Caki2 (cell line): ENCODE measurements around the gene RAP1B. TPM values are rescaled to one million over a fixed set of nuclear protein-coding genes. Genes with fewer than 3 reads are reported as not detected.
"Not testable (repeated sequence)": the region's sequence is repeated elsewhere in the genome, so short reads cannot be mapped to it uniquely, and the experiment has no call there.

Experiments used
- DNase-seq: peaks from one replicate; pipeline ENCODE4 v3.0.0-alpha.2; 2015; ENCODE audit warnings: low read depth
- in situ Hi-C: cut with HindIII; loops from 2 replicates; pipeline ENCODE4 v1.10.0; 2016; ENCODE audit warnings: low sequenced_read_pairs, low pct_unique_long_range_greater_than_20kb, mixed read lengths
- total RNA-seq: library from RNA; depleted of rRNA; stranded (reverse); fragments of >200 nt; shearing (Covaris generic); gene quantifications from 2 replicates; pipeline ENCODE4 v1.2.3, GENCODE V29; 2014; ENCODE audit warnings: low replicate concordance

Gene RAP1B
- total RNA-seq, 1 experiment from 2014 or later: 498 TPM

DNA sequence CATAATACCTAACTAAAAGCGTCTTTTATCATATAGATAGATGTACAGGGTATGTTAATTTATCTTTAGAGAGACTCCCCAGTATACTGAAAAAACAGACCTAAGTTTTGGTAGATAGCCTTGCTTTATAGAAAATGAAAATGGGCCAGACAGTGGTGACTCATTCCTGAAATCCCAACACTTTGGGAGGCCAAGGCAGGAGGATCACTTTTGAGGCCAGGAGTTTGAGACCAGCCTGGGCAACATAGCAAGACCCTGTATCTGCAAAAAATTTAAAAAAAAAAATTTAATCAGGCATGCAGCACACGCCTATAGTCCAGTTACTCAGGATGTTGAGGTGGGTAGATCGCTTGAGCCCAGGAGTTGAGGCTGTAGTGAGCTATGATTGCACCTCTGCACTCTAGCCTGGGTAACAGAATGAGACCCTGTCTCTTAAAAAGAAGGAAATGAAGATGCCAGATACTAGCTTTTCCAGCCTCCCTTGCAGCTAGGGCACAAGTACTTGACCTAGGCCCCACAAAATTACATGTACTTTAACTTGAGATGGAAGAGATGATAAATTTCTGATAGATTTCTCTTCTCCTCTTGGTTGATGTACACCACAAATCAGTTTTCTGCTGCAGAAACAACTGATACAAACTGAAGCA, 17.1 kb downstream of the RAP1B start:
- no peak for DNase-seq
- in situ Hi-C loops: no loop called here

DNA sequence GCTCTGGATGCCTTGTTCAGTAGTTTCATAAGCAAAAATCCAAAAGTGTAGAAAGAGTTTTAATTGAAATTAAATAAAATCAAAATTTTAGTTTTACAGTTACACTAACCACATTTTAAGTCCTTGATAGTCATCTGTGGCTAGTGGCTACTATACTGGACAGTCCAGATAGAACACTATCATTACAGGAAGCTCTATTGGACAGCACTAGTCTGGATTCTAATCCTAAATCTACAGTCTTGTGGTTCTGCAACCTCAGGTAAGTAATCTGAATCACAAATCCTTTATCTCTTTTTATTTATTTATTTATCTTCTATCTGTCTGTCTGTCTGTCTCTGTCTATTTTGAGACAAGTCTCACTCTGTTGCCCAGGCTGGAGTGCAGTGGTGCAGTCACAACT, 18.0 kb downstream of the RAP1B start:
- no peak for DNase-seq
- in situ Hi-C loops: no loop called here

DNA sequence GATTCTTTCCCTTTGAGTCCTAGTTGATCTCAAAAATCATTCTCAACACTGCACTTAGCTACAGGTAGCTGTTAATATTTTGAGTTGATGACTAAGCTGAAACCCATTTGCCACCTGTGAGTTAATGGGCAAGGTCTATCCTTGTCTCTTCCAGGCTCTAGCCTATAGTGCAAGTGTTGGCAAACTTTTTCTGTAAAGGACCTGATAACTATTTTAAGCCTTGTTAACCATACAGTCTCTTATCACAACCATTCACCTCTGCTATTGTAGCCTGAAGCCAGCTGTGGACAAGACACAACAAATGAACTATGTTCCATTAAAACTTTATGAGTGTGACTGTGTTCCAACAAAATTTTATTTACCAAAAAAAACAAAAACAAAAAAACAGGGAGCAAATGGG, 19.4 kb downstream of the RAP1B start:
- in situ Hi-C loops: no loop called here
- no peak for DNase-seq

DNA sequence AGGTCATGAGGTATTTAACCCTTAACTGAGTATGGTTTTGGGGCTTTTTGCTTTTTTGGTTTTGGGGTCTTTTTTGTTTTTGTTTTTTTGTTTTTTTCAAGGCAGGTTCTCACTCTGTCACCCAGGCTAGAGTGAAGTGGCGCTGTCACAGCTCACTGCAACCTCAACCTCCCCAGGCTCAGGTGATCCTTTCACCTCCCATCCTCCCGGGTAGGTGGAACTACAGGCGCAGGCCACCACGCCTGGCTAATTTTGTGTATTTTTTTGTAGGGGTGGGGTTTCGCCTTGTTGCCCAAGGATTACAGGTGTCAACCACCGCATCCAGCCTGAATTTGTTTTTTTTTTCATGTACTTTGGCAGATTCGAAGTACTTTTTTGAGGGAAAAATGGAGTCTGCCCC, 19.9 kb downstream of the RAP1B start:
- DNase-seq: no peak
- in situ Hi-C loops: no loop called here

DNA sequence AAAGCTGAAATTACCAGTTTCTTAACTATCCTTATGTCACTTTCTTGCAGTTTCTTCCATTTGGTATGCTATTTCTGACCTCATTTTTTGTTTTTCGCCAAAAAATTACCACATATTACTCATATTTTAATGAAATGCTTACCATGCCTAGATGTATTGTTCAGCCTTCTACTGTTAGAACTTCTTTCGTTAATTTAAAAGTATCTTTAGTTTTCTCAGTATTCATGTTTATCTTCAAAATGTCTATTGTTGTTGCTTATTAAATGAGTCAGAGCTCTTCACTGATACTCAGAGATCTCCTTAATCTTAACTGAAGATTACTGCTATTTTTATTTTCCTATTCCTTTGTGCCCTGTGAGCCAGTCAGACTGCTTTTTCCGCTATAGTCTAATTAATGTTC, 20.5 kb downstream of the RAP1B start:
- in situ Hi-C loops: no loop called here
- no peak for DNase-seq

DNA sequence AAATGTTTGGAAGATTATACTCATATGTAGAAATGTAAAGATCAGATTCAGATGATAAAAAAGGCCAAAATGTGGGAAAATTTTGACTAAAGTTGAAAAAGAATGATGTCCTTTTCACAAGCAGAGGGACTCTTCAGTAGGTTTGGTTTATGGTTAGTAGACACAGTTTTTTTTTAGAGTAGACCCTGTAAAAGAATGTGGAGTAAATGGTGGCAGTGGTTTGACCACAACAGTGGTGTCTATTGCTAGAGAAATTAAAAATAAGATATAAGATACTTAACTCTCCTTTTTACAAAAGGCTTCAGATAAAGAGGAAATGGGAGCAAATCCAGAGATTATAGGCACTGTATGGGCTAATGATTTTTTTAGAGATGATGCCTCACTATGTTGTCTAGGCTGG, 21.8 kb downstream of the RAP1B start:
- no peak for DNase-seq

DNA sequence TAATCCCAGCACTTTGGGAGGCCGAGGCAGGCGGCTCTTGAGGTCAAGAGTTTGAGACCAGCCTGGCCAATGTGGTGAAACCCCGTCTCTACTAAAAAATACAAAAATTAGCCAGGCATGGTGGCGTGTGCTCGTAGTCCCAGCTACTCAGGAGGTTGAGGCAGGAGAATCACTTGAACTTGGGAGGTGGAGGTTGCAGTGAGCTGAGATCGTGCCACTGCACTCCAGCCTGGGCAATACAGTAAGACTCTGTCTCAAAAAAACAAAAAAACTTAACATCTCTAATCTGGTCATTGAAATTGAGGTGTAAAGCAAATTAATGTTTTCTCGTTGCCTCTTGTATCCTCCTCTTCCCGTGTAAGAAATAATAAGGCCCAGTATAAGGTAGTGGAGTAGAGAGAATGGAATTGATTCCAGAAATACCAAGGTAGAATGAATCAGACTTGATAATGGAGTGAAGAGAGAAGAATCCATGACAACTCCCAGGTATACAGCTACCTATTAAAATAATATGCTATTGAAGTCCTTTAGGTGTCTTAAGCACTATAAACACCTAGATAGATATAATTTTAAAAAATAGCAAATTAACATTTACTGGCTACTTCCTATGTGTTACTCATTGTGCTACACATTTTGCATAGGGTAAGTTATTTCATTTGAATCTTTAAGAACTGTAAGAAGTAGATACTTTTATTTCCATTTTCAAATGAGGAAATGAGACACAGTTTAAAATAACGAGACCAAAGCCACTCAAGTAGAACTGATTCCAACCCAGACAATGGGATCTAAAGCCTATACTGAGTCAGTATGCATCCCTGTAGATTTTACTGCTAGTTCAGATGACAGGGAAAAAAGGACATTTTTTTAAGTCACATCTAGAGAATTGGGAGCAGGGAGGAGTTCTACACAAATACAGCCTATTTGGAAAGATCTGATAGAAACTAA, 23.2 kb downstream of the RAP1B start:
- in situ Hi-C loops: no loop called here
- DNase-seq: no peak

More for the DNA sequence above, 21.8 kb downstream of the RAP1B start:
- in situ Hi-C loops: no loop called here

DNA sequence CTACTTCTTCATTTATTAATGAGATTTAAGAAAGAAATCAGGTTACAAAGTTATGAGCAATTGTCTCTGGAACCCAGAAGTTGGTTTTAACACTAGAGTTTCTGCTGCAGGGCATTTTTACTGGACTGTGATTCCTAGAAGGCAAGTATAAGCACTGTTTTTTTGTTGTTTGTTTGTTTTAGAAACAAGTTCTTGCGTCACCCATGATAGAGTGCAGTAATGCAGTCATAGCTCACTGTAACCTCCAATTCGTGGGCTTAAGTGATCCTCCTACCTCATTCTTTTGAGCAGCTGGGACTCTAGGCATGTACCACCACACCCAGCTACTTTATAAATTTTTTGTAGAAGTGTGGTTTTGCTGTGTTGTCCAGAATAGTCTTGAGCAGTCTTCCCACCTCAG, 25.6 kb downstream of the RAP1B start:
- DNase-seq: peak; percentile 55

DNA sequence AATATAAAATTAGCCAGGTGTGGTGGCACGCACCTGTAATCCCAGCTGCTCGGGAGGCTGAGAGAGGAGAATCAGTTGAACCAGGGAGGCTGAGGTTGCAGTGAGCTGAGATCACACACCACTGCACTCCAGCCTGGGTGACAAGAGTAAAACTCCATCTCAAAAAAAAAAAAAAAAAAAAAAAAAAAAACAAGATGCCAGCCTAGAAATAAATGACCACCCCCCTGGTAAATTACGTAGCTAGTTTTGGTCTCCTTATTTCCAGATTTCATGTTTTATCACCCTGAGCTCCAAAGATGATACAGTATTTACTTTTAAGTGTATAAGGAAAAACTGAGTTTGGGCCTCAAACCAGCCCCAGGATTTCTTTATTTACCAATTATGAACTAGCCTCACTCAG, 26.7 kb downstream of the RAP1B start:
- in situ Hi-C loops: not testable (repeated sequence)

More for the DNA sequence above, 25.6 kb downstream of the RAP1B start:
- in situ Hi-C loops: no loop called here

DNA sequence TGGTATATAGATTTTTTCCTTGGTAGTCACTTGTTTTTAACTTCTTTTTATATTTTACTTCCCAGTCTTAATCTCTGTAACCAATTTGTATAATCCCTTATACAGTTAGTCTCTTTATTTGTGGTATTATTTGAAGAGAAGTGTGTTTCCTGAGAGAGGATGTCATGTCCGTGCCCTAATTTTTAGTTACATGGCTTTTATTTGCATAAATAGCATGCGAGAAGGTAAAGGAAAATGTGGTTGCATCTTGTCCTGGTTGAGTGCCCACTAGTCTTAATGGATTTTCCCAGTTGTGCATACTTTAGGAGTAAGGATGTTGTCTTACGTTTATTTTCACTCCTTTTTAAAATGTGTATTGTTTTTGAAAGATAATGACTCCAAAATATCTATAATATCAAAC, 27.5 kb downstream of the RAP1B start:
- no peak for DNase-seq
- in situ Hi-C loops: no loop called here

More for the DNA sequence above, 26.7 kb downstream of the RAP1B start:
- not testable (repeated sequence) for DNase-seq

DNA sequence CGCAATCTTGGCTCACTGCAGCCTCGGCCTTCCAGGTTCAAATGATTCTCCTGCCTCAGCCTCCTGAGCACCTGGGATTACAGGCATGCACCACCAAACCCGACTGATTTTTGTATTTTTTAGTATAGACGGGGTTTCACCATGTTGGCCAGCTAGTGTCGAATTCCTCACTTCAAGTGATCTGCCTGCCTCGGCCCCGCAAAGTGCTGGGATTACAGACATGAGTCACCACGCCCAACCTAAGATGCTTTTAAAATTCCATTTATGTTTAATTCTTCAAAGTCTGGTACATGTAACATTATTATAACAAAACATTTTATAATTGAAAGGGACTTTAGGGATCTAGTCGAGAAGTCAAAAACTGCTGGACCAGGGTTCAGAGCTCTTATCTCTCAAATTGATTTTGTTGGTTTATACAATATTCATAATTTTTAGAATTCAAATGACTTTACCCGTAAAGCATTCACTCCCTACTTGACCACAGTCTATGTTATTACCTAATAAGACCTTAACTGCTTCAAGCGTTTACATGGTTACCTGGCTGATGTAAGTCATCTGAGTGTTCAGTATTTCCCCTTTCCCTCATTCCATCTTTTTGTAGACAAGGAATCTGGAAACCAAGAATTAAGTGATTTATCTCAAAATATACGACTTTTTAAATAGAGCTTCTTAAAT, 28.2 kb downstream of the RAP1B start:
- in situ Hi-C loops: no loop called here
- no peak for DNase-seq

DNA sequence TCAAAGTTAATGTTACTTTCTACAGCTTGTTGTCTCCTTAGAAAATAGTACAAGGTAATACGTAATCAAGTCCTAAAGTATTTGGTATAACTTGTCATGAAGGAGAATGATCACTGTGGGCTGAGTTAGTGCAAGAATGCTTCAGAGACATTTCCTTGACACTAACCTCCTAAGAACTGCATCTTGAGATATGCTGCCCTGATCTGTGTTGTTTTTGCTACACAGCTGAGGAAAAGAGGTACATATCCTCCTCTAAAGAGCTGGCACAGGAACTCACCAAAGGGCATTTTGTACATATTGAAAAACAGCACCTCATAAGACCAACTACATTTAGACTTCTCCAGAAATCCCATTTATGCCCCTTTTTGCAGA, 28.7 kb downstream of the RAP1B start:
- no peak for DNase-seq
- in situ Hi-C loops: no loop called here

DNA sequence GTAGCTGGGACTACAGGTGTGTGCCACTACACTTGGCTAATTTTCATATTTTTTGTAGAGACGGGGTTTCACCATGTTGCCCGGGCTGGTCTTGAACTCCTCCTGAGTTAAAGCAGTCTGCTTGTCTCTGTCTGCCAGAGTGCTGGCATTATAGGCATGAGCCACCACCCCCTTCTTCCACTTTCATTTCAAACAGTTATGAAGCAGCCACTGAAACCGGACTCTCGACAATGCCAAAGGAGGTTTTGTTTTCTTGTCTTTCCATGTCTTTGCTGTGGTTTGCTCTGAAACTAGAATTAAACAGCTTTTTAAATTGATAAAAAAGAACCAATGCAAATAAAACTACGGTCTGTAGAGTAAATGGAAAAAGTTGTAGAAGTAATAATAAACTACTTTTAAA, 30.4 kb downstream of the RAP1B start:
- in situ Hi-C loops: no loop called here
- DNase-seq: no peak

DNA sequence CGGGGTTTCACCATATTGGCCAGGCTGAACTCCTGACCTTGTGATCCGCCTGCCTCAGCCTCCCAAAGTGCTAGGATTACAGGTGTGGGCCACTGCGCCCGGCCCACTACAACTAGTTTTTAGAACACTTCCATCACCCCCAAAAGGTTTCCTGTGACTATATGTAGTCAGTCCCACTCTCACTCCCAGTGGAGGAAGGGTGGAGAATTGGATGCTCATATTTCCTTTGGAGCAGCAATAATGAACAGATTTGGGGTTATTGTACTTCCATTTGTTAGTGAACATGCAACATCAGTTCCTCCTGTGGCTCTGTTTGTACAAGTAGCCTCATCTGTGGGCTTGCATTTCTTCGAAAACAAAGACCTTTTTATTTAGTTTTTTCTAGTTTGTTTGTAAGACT, 35.8 kb downstream of the RAP1B start:
- in situ Hi-C loops: no loop called here

DNA sequence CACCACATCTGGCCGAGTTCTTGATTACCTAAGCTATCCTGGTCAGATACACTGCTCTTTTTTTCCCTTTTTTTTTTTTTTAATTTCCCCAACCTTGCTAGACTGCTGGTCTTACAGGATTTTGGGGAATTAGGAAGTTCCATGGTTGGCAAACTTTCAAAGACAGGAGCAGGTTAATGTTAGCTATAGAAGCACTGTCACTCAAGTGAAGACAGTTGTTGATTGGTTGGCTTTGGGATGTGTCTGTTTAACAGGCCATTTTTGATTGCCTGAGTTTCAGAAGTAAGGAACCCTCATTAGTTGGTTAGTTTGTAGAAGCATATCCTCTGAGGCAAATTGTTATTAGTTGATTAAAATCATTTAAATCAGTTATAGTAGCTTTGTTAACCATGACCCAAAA, 36.8 kb downstream of the RAP1B start:
- no peak for DNase-seq
- in situ Hi-C loops: no loop called here

More for the DNA sequence above, 35.8 kb downstream of the RAP1B start:
- DNase-seq: no peak

DNA sequence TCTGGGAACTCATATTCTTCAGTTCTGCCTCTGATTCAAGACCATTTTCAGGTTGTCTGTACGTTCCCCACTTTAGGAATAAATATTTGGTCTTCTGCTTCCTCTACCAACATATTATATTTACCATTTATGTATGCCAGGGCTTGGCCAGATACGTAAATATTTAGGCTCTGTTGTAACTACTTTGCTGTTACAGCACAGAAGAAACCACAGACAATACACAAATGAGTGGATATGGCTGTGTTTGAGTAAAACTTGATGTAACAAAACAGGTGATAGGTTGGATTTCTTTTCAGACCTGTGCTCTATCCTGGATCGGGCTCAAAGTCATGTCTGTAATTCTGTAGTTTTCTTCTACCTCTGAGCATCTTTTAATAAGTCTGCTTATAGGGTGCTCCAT, 37.5 kb downstream of the RAP1B start:
- in situ Hi-C loops: no loop called here
- DNase-seq: no peak

DNA sequence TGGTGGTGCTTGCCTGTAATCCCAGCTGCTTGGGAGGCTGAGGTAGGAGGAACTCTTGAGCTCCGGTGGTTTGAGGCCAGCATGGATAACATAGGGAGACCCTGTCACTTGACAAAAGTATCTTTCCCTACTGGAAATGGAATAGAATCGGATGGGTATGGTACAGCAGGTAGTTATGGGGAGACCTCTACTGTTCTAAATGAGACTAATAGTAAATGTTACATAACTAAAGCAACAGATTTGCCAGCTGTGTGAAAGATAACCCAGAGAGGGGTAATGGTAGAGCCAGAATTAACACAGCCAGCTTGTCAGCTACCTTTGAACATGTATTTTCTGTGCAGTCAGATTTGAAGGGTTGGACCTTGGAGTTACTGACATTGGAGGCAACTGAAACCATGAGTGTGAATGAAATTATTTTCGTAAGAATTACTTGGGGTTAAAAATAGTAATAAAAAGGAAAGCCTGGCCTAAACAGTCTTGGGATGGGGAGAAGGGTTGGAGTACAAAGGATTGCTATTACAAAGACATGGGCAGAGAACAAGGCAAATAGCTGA, 54.4 kb downstream of the RAP1B start:
- in situ Hi-C loops: no loop called here
- DNase-seq: peak; percentile 32

DNA sequence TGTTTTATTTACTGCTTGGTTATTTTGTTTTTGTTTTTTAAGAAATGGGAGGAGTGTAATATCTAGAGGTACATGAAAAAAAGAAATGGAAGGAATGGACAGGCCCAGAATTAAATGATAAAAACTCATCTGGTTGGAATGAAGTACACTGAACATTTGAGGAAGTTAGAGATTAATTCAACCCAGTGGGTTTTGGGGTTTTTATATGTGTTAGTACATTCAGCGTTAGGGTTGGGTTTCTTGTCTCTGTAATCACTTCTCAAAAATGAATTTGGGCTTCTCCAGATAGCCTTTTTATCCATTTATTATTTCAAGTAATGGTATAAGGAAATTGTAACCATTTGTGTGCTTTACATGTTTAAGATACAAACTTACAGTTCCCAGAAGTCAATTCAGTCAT, 56.6 kb downstream of the RAP1B start:
- in situ Hi-C loops: no loop called here
- DNase-seq: no peak

DNA sequence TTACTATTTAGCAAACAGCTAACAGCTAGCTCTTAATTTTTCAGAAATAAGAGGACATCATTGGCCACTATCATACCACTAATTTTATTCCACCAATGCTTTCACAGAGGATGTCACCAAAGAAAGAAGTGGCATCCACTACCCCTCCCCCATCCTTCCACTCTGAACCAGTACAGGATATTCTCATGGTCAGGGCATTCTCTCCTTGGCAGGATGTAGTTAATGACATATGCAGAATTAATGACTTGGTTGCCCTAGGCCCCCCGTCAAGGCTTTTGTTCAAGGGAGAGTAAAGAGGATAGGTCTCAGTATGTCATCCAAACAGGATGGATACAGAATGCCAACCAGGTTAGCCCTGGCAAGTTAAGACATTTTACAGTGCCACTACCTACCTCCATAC, 57.2 kb downstream of the RAP1B start:
- no peak for DNase-seq
- in situ Hi-C loops: no loop called here
